Neural progenitor cell (in vitro differentiated cells): ENCODE data around the gene CREB5. TPM values are rescaled to one million over a fixed set of nuclear protein-coding genes. Genes with fewer than 3 reads are reported as not detected.

ENCODE experiments used
- DNase-seq: peaks from one replicate; pipeline ENCODE4 v3.0.0-alpha.2; 2016; ENCODE audit warnings: low spot score
- H2AFZ ChIP-seq: fragments of 200-600 bp; sonication (generic); replicated peaks from 2 replicates; pipeline ENCODE4 v1.6.1; 2016; ENCODE audit warnings: antibody characterized with exemption
- H3F3A ChIP-seq: fragments of 200-600 bp; sonication (generic); 2 replicates; pipeline ENCODE4 v1.6.1; 2016; ENCODE audit warnings: antibody characterized with exemption, low read depth
- H3K27ac ChIP-seq: fragments of 200-600 bp; sonication (generic); 2 replicates; pipeline ENCODE4 v1.5.1; 2016; ENCODE audit warnings: mild to moderate bottlenecking
- H3K27me3 ChIP-seq: fragments of 200-600 bp; sonication (generic); 2 replicates; pipeline ENCODE4 v1.6.1; 2016; ENCODE audit warnings: mild to moderate bottlenecking, moderate library complexity
- H3K36me3 ChIP-seq: fragments of 200-600 bp; sonication (generic); 2 replicates; pipeline ENCODE4 v1.5.1; 2016
- H3K4me1 ChIP-seq: fragments of 200-600 bp; sonication (generic); 2 replicates; pipeline ENCODE4 v1.6.1; 2016; ENCODE audit warnings: mixed run types
- H3K4me2 ChIP-seq: fragments of 200-600 bp; sonication (generic); 2 replicates; pipeline ENCODE4 v1.6.1; 2016
- H3K4me3 ChIP-seq: fragments of 200-600 bp; sonication (generic); 2 replicates; pipeline ENCODE4 v1.5.1; 2016
- H3K79me2 ChIP-seq: fragments of 200-600 bp; sonication (generic); 2 replicates; pipeline ENCODE4 v1.6.1; 2016; ENCODE audit warnings: low read depth
- H3K9ac ChIP-seq: fragments of 200-600 bp; sonication (generic); 2 replicates; pipeline ENCODE4 v1.6.1; 2016
- H3K9me3 ChIP-seq: fragments of 200-600 bp; sonication (generic); 2 replicates; pipeline ENCODE4 v1.5.1; 2016; ENCODE audit warnings: low read depth
- H4K20me1 ChIP-seq: fragments of 200-600 bp; sonication (generic); 2 replicates; pipeline ENCODE4 v1.6.1; 2016; ENCODE audit warnings: low read depth
- H3K27ac Mint-ChIP-seq: 3 replicates; pipeline ENCODE4 v1.8.0; 2021; ENCODE audit warnings: mixed read lengths
- H3K27me3 Mint-ChIP-seq: 2 replicates; pipeline ENCODE4 v1.8.0; 2022; ENCODE audit warnings: low read depth, mild to moderate bottlenecking, inconsistent platforms, moderate library complexity, mixed read lengths; ENCODE audit not compliant: insufficient read depth
- H3K36me3 Mint-ChIP-seq: 3 replicates; pipeline ENCODE4 v1.8.0; 2021; ENCODE audit warnings: mixed read lengths
- H3K4me1 Mint-ChIP-seq: 3 replicates; pipeline ENCODE4 v1.8.0; 2021; ENCODE audit warnings: mixed read lengths
- H3K4me3 Mint-ChIP-seq: 3 replicates; pipeline ENCODE4 v1.8.0; 2021; ENCODE audit warnings: mild to moderate bottlenecking, moderate library complexity, mixed read lengths
- H3K9me3 Mint-ChIP-seq: 3 replicates; pipeline ENCODE4 v1.8.0; 2020; ENCODE audit warnings: mixed read lengths
- EZH2 ChIP-seq: fragments of 200-600 bp; sonication (generic); IDR thresholded peaks from 2 replicates; pipeline ENCODE4 v1.6.1; 2017; ENCODE audit warnings: antibody characterized with exemption, mild to moderate bottlenecking, moderate library complexity
- EZH2phosphoT487 ChIP-seq: fragments of 200-600 bp; sonication (generic); IDR thresholded peaks from 2 replicates; pipeline ENCODE4 v1.6.1; 2017; ENCODE audit warnings: antibody characterized with exemption
- total RNA-seq: library from RNA; depleted of rRNA; stranded (reverse); fragments of >200 nt; gene quantifications from 2 replicates; pipeline ENCODE4 v1.2.3, GENCODE V29; 2015; ENCODE audit warnings: low replicate concordance
- TF ChIP-seq, protein P1 (sequence below): fragments of 200-600 bp; sonication (generic); IDR thresholded peaks from 2 replicates; pipeline ENCODE4 v1.5.1; 2017; ENCODE audit warnings: antibody characterized with exemption, mild to moderate bottlenecking

CREB5 gene
- total RNA-seq, 1 donor from 2014 or later = 1.2 TPM

DNA sequence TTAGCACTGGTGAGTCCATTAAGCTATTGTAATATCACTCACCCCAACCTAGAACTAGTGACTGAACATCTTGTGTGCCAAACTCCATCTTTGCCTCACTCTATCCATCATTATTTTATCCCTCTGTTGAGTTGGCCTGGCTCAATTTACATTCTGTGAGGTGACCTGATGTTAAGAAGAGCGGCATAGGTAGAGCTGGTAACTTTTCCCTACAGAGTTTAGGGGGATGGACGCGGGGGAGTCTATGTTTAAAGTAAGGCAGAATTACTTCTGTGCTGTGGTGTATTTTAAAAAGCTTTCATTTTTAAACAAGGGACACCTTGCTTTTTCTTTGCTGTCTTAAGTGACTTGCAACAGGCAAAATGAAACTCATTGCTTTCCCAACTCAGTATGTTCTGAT, 186.3 kb downstream of the CREB5 start:
- H3K27ac ChIP-seq = no peak overlapping the region
- Mint-ChIP-seq H3K4me3 (no peak overlapping the region), H3K36me3 (no peaks in the 10 kb centered on the region), H3K4me1 (peaks cover 6% of the 10 kb centered on the region), H3K27ac (no peak overlapping the region), H3K27me3 (no peaks in the 10 kb centered on the region), H3K9me3 (no peaks in the 10 kb centered on the region)
- H3K9ac ChIP-seq = no peak overlapping the region
- no peaks in the 10 kb centered on the region for H4K20me1 ChIP-seq
- no peak for TF ChIP-seq EZH2phosphoT487
- TF ChIP-seq, protein P1, sequence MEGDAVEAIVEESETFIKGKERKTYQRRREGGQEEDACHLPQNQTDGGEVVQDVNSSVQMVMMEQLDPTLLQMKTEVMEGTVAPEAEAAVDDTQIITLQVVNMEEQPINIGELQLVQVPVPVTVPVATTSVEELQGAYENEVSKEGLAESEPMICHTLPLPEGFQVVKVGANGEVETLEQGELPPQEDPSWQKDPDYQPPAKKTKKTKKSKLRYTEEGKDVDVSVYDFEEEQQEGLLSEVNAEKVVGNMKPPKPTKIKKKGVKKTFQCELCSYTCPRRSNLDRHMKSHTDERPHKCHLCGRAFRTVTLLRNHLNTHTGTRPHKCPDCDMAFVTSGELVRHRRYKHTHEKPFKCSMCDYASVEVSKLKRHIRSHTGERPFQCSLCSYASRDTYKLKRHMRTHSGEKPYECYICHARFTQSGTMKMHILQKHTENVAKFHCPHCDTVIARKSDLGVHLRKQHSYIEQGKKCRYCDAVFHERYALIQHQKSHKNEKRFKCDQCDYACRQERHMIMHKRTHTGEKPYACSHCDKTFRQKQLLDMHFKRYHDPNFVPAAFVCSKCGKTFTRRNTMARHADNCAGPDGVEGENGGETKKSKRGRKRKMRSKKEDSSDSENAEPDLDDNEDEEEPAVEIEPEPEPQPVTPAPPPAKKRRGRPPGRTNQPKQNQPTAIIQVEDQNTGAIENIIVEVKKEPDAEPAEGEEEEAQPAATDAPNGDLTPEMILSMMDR = no peak
- no peak for TF ChIP-seq EZH2
- H3K9me3 ChIP-seq = no peaks in the 10 kb centered on the region
- H3K79me2 ChIP-seq = no peaks in the 10 kb centered on the region
- H3F3A ChIP-seq = no peaks in the 10 kb centered on the region
- H3K4me2 ChIP-seq = no peak overlapping the region
- H3K27me3 ChIP-seq = no peaks in the 10 kb centered on the region
- H3K36me3 ChIP-seq = no peaks in the 10 kb centered on the region
- DNase-seq = no peak
- no peak overlapping the region for H2AFZ ChIP-seq
- H3K4me3 ChIP-seq = no peak overlapping the region
- no peaks in the 10 kb centered on the region for H3K4me1 ChIP-seq

DNA sequence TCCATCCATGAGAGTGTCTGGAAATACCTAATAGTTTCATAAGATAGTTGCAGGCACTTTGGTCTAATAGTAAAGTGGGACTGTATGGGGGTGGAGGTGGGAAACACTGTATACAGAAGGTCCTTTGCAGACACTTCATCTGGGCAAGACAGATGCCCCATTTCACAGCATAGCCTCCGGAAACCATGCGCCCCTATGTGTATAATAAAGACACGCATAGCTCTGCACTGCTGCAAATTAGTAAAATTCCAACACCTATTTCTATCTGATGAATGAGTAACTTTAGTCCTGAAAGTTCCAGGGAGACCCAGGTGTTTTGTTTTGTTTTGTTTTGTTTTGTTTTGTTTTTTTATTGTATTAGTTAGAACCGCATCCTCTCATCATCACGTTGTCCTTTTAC, 187.1 kb downstream of the CREB5 start:
- H3K4me1 ChIP-seq = no peaks in the 10 kb centered on the region
- H4K20me1 ChIP-seq = no peaks in the 10 kb centered on the region
- H3K79me2 ChIP-seq = no peaks in the 10 kb centered on the region
- no peaks in the 10 kb centered on the region for H3K27me3 Mint-ChIP-seq
- H3K4me3 Mint-ChIP-seq = no peak overlapping the region
- H3K36me3 Mint-ChIP-seq = no peaks in the 10 kb centered on the region
- H3K27ac Mint-ChIP-seq = no peak overlapping the region
- no peaks in the 10 kb centered on the region for H3K9me3 ChIP-seq
- peaks cover under 1% of the 10 kb centered on the region for H3K4me1 Mint-ChIP-seq
- TF ChIP-seq, protein P1 = no peak
- TF ChIP-seq EZH2phosphoT487 (no peak), EZH2 (no peak)
- no peak for DNase-seq
- no peak overlapping the region for H3K27ac ChIP-seq
- no peaks in the 10 kb centered on the region for H3K36me3 ChIP-seq
- no peaks in the 10 kb centered on the region for H3K9me3 Mint-ChIP-seq
- no peak overlapping the region for H2AFZ ChIP-seq
- no peaks in the 10 kb centered on the region for H3F3A ChIP-seq
- no peaks in the 10 kb centered on the region for H3K27me3 ChIP-seq
- no peak overlapping the region for H3K4me2 ChIP-seq
- no peak overlapping the region for H3K9ac ChIP-seq
- H3K4me3 ChIP-seq = no peak overlapping the region

DNA sequence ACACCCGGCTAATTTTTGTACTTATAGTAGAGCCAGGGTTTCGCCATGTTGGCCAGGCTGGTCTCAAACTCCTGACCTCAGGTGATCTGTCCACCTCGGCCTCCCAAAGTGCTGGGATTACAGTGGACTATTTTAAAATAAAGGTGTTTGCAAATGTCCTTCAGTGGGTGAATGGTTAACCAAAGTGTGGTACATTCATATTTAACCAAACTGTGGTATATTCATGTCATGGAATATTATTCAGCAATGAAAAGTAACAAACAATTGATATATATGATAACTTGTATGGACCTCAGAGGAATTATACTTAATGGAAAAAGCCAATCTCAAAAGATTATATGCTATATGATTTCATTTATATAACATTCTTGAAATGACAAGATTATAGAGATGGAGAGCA, 190.0 kb downstream of the CREB5 start:
- Histone ChIP-seq H3K4me3 (no peak overlapping the region), H3K9ac (no peak overlapping the region), H3F3A (no peaks in the 10 kb centered on the region), H2AFZ (no peak overlapping the region), H3K4me2 (no peak overlapping the region), H3K36me3 (no peaks in the 10 kb centered on the region), H3K9me3 (no peaks in the 10 kb centered on the region), H3K4me1 (no peaks in the 10 kb centered on the region), H4K20me1 (no peaks in the 10 kb centered on the region), H3K27me3 (no peaks in the 10 kb centered on the region), H3K79me2 (no peaks in the 10 kb centered on the region), H3K27ac (no peak overlapping the region)
- H3K4me1 Mint-ChIP-seq = peaks cover 2% of the 10 kb centered on the region
- no peak for DNase-seq
- H3K27ac Mint-ChIP-seq = no peak overlapping the region
- no peaks in the 10 kb centered on the region for H3K9me3 Mint-ChIP-seq
- H3K4me3 Mint-ChIP-seq = no peak overlapping the region
- TF ChIP-seq EZH2 = no peak
- TF ChIP-seq, protein P1 = no peak
- no peak for TF ChIP-seq EZH2phosphoT487
- H3K27me3 Mint-ChIP-seq = no peaks in the 10 kb centered on the region
- no peaks in the 10 kb centered on the region for H3K36me3 Mint-ChIP-seq
